PFSK-1 (cell line): Measurements from ENCODE around the gene MAGEB10.

Experiments used
- FOXP2 ChIP-seq: optimal IDR thresholded peaks from 2 replicates; pipeline ENCODE3; 2011; ENCODE audit warnings: borderline replicate concordance, control low read depth, inconsistent platforms; ENCODE audit not compliant: insufficient read depth; ENCODE audit errors: extremely low read length, extremely low read depth
- POLR2AphosphoS5 ChIP-seq: IDR thresholded peaks from 2 replicates; pipeline ENCODE4 v1.6.1; 2012; ENCODE audit warnings: low read depth, mild to moderate bottlenecking, control low read depth, low read length, moderate library complexity
- REST ChIP-seq, 2 experiments: IDR thresholded peaks; 2 replicates each; pipeline versions ENCODE4 v1.6.1 to v1.8.0; 2011 to 2012; ENCODE audit warnings: low read depth in 2 of 2, low read length in 2 of 2, control low read depth in 1 of 2, inconsistent platforms in 1 of 2, mild to moderate bottlenecking in 1 of 2, moderate library complexity in 1 of 2; ENCODE audit not compliant: insufficient read depth in 1 of 2
- SIN3A ChIP-seq: IDR thresholded peaks from 2 replicates; pipeline ENCODE4 v1.6.1; 2012; ENCODE audit warnings: mild to moderate bottlenecking, low read length, moderate library complexity, borderline replicate concordance; ENCODE audit not compliant: insufficient read depth
- TAF1 ChIP-seq: IDR thresholded peaks from 2 replicates; pipeline ENCODE4 v1.6.1; 2012; ENCODE audit warnings: low read length, control low read depth, borderline replicate concordance; ENCODE audit not compliant: insufficient read depth

Gene MAGEB10

GRCh38 chrX:27842859-27843258 is 35.1 kb downstream of the MAGEB10 start:
- TF ChIP-seq FOXP2 (no peak), TAF1 (no peak), POLR2AphosphoS5 (no peak), SIN3A (no peak), REST (IDR thresholded peaks at IDR 0.05; ENCODE audit: insufficient read depth in 1 of 2, low read depth in 2 of 2, low read length in 2 of 2) (no peak)

- TF ChIP-seq SIN3A, result no peak
Measured at GRCh38 chrX:27860337-27860736, 52.5 kb downstream of the MAGEB10 start.

- TF ChIP-seq POLR2AphosphoS5 (no peak), TAF1 (no peak), REST (IDR thresholded peaks at IDR 0.05; ENCODE audit: insufficient read depth in 1 of 2, low read depth in 2 of 2, low read length in 2 of 2) (no peak)
Measured at GRCh38 chrX:27863809-27864208, 56.0 kb downstream of the MAGEB10 start.
